Tibial nerve (tissue), 4 donors: ENCODE results near the gene RIPK3. TPM values are rescaled to one million over a fixed set of nuclear protein-coding genes. Genes with fewer than 3 reads are reported as not detected.

Source experiments
- DNase-seq, 2 donors: peaks; one replicate each; pipeline ENCODE4 v3.0.0-alpha.2; 2019; ENCODE audit warnings: low spot score in 2 of 2
- H3K27ac ChIP-seq, 4 donors: fragments of 200-600 bp; sonication (generic) in 3 of 4; one replicate each; pipeline ENCODE4 v1.5.1; 2017 to 2019; ENCODE audit warnings: mild to moderate bottlenecking in 1 of 4
- H3K27me3 ChIP-seq, 2 donors: fragments of 200-600 bp; sonication (generic) in 1 of 2; one replicate each; pipeline versions ENCODE4 v1.5.1 to v1.6.0; 2017 to 2019
- H3K36me3 ChIP-seq, 3 donors: fragments of 200-600 bp; sonication (generic); one replicate each; pipeline ENCODE4 v1.5.1; 2018 to 2019
- H3K4me1 ChIP-seq, 4 donors: fragments of 200-600 bp; sonication (generic) in 3 of 4; one replicate each; pipeline ENCODE4 v1.5.1; 2017 to 2019
- H3K4me3 ChIP-seq, 4 donors: fragments of 200-600 bp; sonication (generic) in 3 of 4; one replicate each; pipeline ENCODE4 v1.5.1; 2017 to 2019; ENCODE audit warnings: mild to moderate bottlenecking in 1 of 4, moderate library complexity in 1 of 4
- H3K9me3 ChIP-seq, 4 donors: fragments of 200-600 bp; sonication (generic) in 3 of 4; one replicate each; pipeline ENCODE4 v1.5.1; 2017 to 2019
- CTCF ChIP-seq, 5 experiments: fragments of 200-600 bp in 3 of 5; fragments of 450-650 bp in 2 of 5; sonication (generic) in 3 of 5; IDR thresholded peaks; one replicate each; pipeline ENCODE4 v1.5.1; 2016 to 2019; ENCODE audit warnings: antibody characterized with exemption in 5 of 5, mild to moderate bottlenecking in 3 of 5, moderate library complexity in 2 of 5
- EP300 ChIP-seq, 2 donors: sonication (generic); formaldehyde crosslinking; IDR thresholded peaks; one replicate each; pipeline ENCODE4 v1.6.1; 2017; ENCODE audit warnings: antibody characterized with exemption in 2 of 2, mild to moderate bottlenecking in 1 of 2
- POLR2A ChIP-seq, 2 donors: fragments of 450-650 bp; IDR thresholded peaks; one replicate each; pipeline ENCODE4 v1.6.1; 2017; ENCODE audit warnings: antibody characterized with exemption in 2 of 2, mild to moderate bottlenecking in 2 of 2, moderate library complexity in 2 of 2
- WGBS, 2 donors: methylation state at CpG; one replicate each; pipeline ENCODE4 v1.1.5; 2018; 5-methylcytosine and 5-hydroxymethylcytosine counted together
- total RNA-seq, 4 donors: library from RNA; depleted of rRNA; stranded (reverse); fragments of >200 nt; gene quantifications; one replicate each; pipeline ENCODE4 v1.1.0, GENCODE V29; 2016

RIPK3 gene
- total RNA-seq, 4 donors from 2014 or later: 4.0 to 9.6 (median 9.0) TPM

DNA sequence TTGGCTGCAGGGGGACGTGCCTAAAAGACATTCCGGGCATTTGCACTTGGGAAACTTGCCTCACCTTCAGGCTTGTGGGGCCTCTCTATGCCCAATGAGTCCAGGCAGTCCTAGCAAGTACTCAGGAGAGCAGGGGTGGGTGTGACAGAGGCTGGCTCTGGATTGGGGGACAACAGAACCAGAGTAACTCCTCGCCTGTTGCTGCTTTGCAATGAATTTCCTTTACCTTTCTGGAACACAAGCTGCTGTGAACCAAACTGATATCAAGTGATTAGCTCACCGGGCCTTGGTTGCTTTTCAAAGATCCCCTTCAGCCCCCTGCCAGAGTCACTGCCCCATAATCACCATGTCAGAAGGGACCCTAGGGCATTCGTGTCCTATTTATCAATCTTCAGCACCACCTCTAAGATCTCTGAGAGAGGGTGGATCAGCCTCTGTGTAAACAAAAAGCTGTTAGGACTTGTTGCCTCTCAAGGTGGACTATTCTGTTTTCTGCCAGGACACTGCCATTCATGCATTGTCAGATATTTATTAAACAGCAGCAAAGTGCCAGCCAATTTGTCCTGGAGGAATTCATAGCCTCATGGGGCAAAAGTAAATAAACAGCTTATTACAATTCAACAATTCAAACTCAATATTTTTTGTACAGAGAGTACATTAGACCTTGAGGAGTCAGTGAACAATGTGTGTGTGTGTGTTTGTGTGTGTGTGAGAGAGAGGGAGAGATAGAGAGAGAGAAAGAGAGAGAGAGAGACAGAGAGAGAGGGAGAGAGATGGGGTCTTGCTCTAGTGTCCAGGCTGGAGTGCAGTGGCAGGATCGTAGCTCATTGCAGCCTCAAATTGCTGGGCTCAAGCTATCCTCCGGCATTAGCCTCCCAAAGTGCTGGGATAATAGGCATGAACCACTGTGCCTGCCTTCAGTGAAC is 39.5 kb upstream of the RIPK3 start:
- no peaks in the 10 kb centered on the region for H3K27me3 ChIP-seq
- no peak overlapping the region for H3K4me3 ChIP-seq
- H3K27ac ChIP-seq: no peak overlapping the region
- no peaks in the 10 kb centered on the region for H3K9me3 ChIP-seq
- H3K36me3 ChIP-seq: peaks cover 0 to 36% (median 0%) of the 10 kb centered on the region in 3 donors
- TF ChIP-seq EP300 (IDR thresholded peaks at IDR 0.05) (no peak), CTCF (IDR thresholded peaks at IDR 0.05) (no peak), POLR2A (IDR thresholded peaks at IDR 0.05) (no peak)
- no peak for DNase-seq
- H3K4me1 ChIP-seq: no peaks in the 10 kb centered on the region
- 74 to 75% methylated on average over 7 of the region's 7 CpGs for WGBS, 2 donors

GRCh38 chr14:24378327-24378726 is 38.5 kb upstream of the RIPK3 start:
- H3K4me3 ChIP-seq: no peak overlapping the region
- no peak overlapping the region for H3K27ac ChIP-seq
- peaks cover 0 to 45% (median 0%) of the 10 kb centered on the region in 3 donors for H3K36me3 ChIP-seq
- H3K27me3 ChIP-seq: no peaks in the 10 kb centered on the region
- H3K9me3 ChIP-seq: no peaks in the 10 kb centered on the region
- no peak for TF ChIP-seq POLR2A (IDR thresholded peaks at IDR 0.05)
- TF ChIP-seq EP300 (IDR thresholded peaks at IDR 0.05): no peak
- TF ChIP-seq CTCF (IDR thresholded peaks at IDR 0.05): no peak
- WGBS, 2 donors: 70 to 74% methylated on average over 3 of the region's 3 CpGs
- H3K4me1 ChIP-seq: no peaks in the 10 kb centered on the region
- DNase-seq: no peak

DNA sequence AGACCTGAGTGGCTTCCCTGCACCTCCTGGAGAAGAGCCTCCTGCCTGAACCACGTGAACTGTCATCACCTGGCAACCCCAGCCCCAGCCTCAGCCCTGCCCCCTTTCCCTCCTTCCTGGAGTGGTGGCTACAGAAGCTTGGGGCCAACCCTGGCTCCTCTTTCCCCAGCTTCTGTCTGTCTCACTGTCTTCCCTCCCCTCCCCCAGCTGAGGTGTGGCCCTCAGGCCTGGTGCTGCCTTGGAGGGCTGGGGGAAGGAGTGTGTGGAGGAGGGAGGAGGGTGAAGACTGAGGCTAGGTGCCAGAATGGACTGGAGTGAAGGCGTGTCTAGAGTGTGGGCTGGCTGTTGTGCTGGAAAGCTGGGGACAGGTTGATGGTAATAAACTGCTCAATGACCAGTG is 37.9 kb upstream of the RIPK3 start:
- WGBS, 2 donors: 57 to 88% methylated on average over 2 of the region's 2 CpGs
- DNase-seq: no peak
- no peak for TF ChIP-seq EP300 (IDR thresholded peaks at IDR 0.05)
- Histone ChIP-seq H3K27ac (no peak overlapping the region), H3K4me3 (no peak overlapping the region), H3K9me3 (no peaks in the 10 kb centered on the region), H3K27me3 (no peaks in the 10 kb centered on the region), H3K36me3 (peaks cover 0 to 52% (median 0%) of the 10 kb centered on the region in 3 donors), H3K4me1 (no peaks in the 10 kb centered on the region)

GRCh38 chr14:24377126-24377525 is 37.3 kb upstream of the RIPK3 start:
- 81% methylated on average over 7 of the region's 7 CpGs for WGBS, 2 donors
- no peak overlapping the region for H3K4me3 ChIP-seq
- H3K27me3 ChIP-seq: no peaks in the 10 kb centered on the region
- H3K9me3 ChIP-seq: no peaks in the 10 kb centered on the region
- no peaks in the 10 kb centered on the region for H3K4me1 ChIP-seq
- TF ChIP-seq CTCF (IDR thresholded peaks at IDR 0.05) (no peak), POLR2A (IDR thresholded peaks at IDR 0.05) (no peak), EP300 (IDR thresholded peaks at IDR 0.05) (no peak)
- peaks cover 0 to 57% (median 0%) of the 10 kb centered on the region in 3 donors for H3K36me3 ChIP-seq
- DNase-seq: no peak
- no peak overlapping the region for H3K27ac ChIP-seq

- no peaks in the 10 kb centered on the region for H3K27me3 ChIP-seq
- peaks cover 0 to 63% (median 0%) of the 10 kb centered on the region in 3 donors for H3K36me3 ChIP-seq
- no peak for TF ChIP-seq CTCF (IDR thresholded peaks at IDR 0.05)
- no peak for TF ChIP-seq EP300 (IDR thresholded peaks at IDR 0.05)
- no peak for TF ChIP-seq POLR2A (IDR thresholded peaks at IDR 0.05)
- WGBS, 2 donors: 67 to 69% methylated on average over 15 to 16 of the region's 16 CpGs
- H3K27ac ChIP-seq: no peak overlapping the region
- no peak overlapping the region for H3K4me3 ChIP-seq
- no peak for DNase-seq
- H3K4me1 ChIP-seq: peaks cover 0 to 3% (median 0%) of the 10 kb centered on the region in 4 donors
- H3K9me3 ChIP-seq: no peaks in the 10 kb centered on the region
Observed at GRCh38 chr14:24376448-24377070, 36.8 kb upstream of the RIPK3 start.
